Measurements from ENCODE around the gene TSPAN5. TPM values are rescaled to one million over a fixed set of nuclear protein-coding genes. Genes with fewer than 3 reads are reported as not detected.

Gene TSPAN5
- total and polyA plus RNA-seq, 9 of the 15 experiments (the other 6 are each of a cell fraction or from before 2014, with no cell fraction given) = 0.58 to 6.6 (median 0.73) TPM

DNA sequence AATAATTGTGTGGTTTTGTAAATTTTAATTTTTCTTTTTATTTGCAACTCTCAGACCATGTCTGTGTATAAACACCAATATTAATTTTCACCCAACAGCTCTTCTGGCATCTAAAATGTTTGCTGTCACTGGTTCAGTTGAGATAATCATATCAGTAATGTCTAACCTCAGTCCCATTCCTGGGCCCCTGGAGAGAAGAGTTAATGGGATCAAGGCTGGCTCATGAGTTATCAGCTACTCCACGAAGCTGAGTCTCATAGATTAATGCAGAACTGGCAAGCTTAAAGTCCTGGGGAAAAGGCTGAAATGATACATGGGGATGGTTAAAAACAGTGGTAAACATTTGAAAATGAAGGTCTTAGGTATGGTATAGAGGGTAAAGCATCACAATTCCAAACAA lies 28.4 kb upstream of the TSPAN5 start (continued):
- TF ChIP-seq NUFIP1 (IDR thresholded peaks at IDR 0.05; ENCODE audit: partially characterized antibody) = no peak
- TF ChIP-seq, protein P1, sequence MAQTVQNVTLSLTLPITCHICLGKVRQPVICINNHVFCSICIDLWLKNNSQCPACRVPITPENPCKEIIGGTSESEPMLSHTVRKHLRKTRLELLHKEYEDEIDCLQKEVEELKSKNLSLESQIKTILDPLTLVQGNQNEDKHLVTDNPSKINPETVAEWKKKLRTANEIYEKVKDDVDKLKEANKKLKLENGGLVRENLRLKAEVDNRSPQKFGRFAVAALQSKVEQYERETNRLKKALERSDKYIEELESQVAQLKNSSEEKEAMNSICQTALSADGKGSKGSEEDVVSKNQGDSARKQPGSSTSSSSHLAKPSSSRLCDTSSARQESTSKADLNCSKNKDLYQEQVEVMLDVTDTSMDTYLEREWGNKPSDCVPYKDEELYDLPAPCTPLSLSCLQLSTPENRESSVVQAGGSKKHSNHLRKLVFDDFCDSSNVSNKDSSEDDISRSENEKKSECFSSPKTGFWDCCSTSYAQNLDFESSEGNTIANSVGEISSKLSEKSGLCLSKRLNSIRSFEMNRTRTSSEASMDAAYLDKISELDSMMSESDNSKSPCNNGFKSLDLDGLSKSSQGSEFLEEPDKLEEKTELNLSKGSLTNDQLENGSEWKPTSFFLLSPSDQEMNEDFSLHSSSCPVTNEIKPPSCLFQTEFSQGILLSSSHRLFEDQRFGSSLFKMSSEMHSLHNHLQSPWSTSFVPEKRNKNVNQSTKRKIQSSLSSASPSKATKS (CRISPR knock-in tag; IDR thresholded peaks at IDR 0.05) = no peak
- no peak for TF ChIP-seq THRAP3 (IDR thresholded peaks at IDR 0.05; ENCODE audit: borderline replicate concordance)
- TF ChIP-seq, protein P2, sequence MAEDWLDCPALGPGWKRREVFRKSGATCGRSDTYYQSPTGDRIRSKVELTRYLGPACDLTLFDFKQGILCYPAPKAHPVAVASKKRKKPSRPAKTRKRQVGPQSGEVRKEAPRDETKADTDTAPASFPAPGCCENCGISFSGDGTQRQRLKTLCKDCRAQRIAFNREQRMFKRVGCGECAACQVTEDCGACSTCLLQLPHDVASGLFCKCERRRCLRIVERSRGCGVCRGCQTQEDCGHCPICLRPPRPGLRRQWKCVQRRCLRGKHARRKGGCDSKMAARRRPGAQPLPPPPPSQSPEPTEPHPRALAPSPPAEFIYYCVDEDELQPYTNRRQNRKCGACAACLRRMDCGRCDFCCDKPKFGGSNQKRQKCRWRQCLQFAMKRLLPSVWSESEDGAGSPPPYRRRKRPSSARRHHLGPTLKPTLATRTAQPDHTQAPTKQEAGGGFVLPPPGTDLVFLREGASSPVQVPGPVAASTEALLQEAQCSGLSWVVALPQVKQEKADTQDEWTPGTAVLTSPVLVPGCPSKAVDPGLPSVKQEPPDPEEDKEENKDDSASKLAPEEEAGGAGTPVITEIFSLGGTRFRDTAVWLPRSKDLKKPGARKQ (CRISPR knock-in tag; IDR thresholded peaks at IDR 0.05) = no peak
- TF ChIP-seq DMBX1 (CRISPR knock-in tag; IDR thresholded peaks at IDR 0.05; ENCODE audit: borderline replicate concordance) = no peak
- TF ChIP-seq NFE2L1 (tag; IDR thresholded peaks at IDR 0.05; ENCODE audit: borderline replicate concordance, low read depth) = no peak
- TF ChIP-seq, protein P3, sequence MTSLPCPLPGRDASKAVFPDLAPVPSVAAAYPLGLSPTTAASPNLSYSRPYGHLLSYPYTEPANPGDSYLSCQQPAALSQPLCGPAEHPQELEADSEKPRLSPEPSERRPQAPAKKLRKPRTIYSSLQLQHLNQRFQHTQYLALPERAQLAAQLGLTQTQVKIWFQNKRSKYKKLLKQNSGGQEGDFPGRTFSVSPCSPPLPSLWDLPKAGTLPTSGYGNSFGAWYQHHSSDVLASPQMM (CRISPR knock-in tag; IDR thresholded peaks at IDR 0.05) = no peak
- no peak for TF ChIP-seq FOXP1 (CRISPR knock-in tag; IDR thresholded peaks at IDR 0.05)
- no peak for TF ChIP-seq MBD2 (IDR thresholded peaks at IDR 0.05; ENCODE audit: borderline replicate concordance, low read depth)
- TF ChIP-seq, protein P4, sequence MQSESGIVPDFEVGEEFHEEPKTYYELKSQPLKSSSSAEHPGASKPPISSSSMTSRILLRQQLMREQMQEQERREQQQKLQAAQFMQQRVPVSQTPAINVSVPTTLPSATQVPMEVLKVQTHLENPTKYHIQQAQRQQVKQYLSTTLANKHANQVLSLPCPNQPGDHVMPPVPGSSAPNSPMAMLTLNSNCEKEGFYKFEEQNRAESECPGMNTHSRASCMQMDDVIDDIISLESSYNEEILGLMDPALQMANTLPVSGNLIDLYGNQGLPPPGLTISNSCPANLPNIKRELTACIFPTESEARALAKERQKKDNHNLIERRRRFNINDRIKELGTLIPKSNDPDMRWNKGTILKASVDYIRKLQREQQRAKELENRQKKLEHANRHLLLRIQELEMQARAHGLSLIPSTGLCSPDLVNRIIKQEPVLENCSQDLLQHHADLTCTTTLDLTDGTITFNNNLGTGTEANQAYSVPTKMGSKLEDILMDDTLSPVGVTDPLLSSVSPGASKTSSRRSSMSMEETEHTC (IDR thresholded peaks at IDR 0.05) = no peak
- TF ChIP-seq KDM1A (IDR thresholded peaks at IDR 0.05) = peak; percentile 72 to 77
- peak; percentile 73; the same call in 1 of the 2 replicates for TF ChIP-seq SMARCC2 (IDR thresholded peaks at IDR 0.05; ENCODE audit: low read depth)
- no peak for TF ChIP-seq ZNF282 (CRISPR knock-in tag; IDR thresholded peaks at IDR 0.05)
- no peak for TF ChIP-seq XRCC4 (IDR thresholded peaks at IDR 0.05; ENCODE audit: extremely low read depth, insufficient read depth, insufficient read length)
- peak; percentile 37 to 82; a peak in 3 of 4 replicates for TF ChIP-seq RCOR1 (IDR thresholded peaks at IDR 0.05; ENCODE audit: borderline replicate concordance in 1 of 2, low read depth in 2 of 2, low read length in 2 of 2)
- TF ChIP-seq, protein P5, sequence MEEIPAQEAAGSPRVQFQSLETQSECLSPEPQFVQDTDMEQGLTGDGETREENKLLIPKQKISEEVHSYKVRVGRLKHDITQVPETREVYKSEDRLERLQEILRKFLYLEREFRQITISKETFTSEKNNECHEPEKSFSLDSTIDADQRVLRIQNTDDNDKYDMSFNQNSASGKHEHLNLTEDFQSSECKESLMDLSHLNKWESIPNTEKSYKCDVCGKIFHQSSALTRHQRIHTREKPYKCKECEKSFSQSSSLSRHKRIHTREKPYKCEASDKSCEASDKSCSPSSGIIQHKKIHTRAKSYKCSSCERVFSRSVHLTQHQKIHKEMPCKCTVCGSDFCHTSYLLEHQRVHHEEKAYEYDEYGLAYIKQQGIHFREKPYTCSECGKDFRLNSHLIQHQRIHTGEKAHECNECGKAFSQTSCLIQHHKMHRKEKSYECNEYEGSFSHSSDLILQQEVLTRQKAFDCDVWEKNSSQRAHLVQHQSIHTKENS (CRISPR knock-in tag; IDR thresholded peaks at IDR 0.05) = no peak
- TF ChIP-seq TRIM24 (IDR thresholded peaks at IDR 0.05) = peak; percentile 90 to 91
- TF ChIP-seq, protein P6, sequence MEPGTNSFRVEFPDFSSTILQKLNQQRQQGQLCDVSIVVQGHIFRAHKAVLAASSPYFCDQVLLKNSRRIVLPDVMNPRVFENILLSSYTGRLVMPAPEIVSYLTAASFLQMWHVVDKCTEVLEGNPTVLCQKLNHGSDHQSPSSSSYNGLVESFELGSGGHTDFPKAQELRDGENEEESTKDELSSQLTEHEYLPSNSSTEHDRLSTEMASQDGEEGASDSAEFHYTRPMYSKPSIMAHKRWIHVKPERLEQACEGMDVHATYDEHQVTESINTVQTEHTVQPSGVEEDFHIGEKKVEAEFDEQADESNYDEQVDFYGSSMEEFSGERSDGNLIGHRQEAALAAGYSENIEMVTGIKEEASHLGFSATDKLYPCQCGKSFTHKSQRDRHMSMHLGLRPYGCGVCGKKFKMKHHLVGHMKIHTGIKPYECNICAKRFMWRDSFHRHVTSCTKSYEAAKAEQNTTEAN (CRISPR knock-in tag; IDR thresholded peaks at IDR 0.05) = no peak
- no peak for TF ChIP-seq NONO (IDR thresholded peaks at IDR 0.05; ENCODE audit: low read depth in 2 of 2, low read length in 1 of 2)
- TF ChIP-seq TFAM (CRISPR knock-in tag; conservative IDR thresholded peaks at IDR 0.05) = no peak
- TF ChIP-seq EHMT2 (IDR thresholded peaks at IDR 0.05) = peak; percentile 81

Data from K562 (cell line).